H1 (cell line): ENCODE results near the gene PDIA6. TPM values are rescaled to one million over a fixed set of nuclear protein-coding genes. Genes with fewer than 3 reads are reported as not detected.

ENCODE experiments used
- CTCF ChIA-PET: fragments of 300-600 bp; sonication (Branson Sonifier 250); formaldehyde crosslinking; loops from one replicate; lab custom pipeline; 2021; ENCODE audit not compliant: partially characterized antibody; lab: Charles Lee
- POLR2A ChIA-PET: fragments of 300-600 bp; sonication (Branson Sonifier 250); formaldehyde crosslinking; loops from one replicate; lab custom pipeline; 2021; ENCODE audit warnings: inconsistent platforms; ENCODE audit not compliant: partially characterized antibody; lab: Charles Lee
- DNase-seq, 2 experiments: peaks; one replicate each; pipeline versions ENCODE4 v3.0.0 to v3.0.0-alpha.2; 2010 to 2022; ENCODE audit warnings: low spot score in 2 of 2, low read depth in 1 of 2, mixed read lengths in 1 of 2
- FAIRE-seq: peaks from 2 replicates; lab custom pipeline; 2011; peaks lifted over from hg19 to GRCh38; lab: Jason Lieb, UNC
- H2AFZ ChIP-seq: 2 replicates; pipeline ENCODE4 v1.8.1; 2012; ENCODE audit warnings: low read length, inconsistent platforms
- H2AK5ac ChIP-seq: 2 replicates; pipeline ENCODE4 v1.6.1; 2013; ENCODE audit warnings: low read depth, low read length
- H2BK120ac ChIP-seq: replicated peaks from 2 replicates; pipeline ENCODE3; 2013; ENCODE audit warnings: low read depth, low read length, inconsistent platforms
- H2BK12ac ChIP-seq: 2 replicates; pipeline ENCODE4 v1.6.1; 2013; ENCODE audit warnings: low read depth, low read length
- H2BK15ac ChIP-seq: 2 replicates; pipeline ENCODE4 v1.6.1; 2013; ENCODE audit warnings: low read length
- H2BK20ac ChIP-seq: 2 replicates; pipeline ENCODE4 v1.6.1; 2013; ENCODE audit warnings: low read length
- H2BK5ac ChIP-seq: 2 replicates; pipeline ENCODE4 v1.6.1; 2013; ENCODE audit warnings: low read depth, low read length
- H3K14ac ChIP-seq: 2 replicates; pipeline ENCODE4 v1.6.1; 2013; ENCODE audit warnings: inconsistent platforms; ENCODE audit not compliant: insufficient read length
- H3K18ac ChIP-seq: 2 replicates; pipeline ENCODE4 v1.6.1; 2013; ENCODE audit warnings: low read length; ENCODE audit errors: extremely low read depth
- H3K23ac ChIP-seq: 2 replicates; pipeline ENCODE4 v1.6.1; 2013; ENCODE audit warnings: inconsistent platforms; ENCODE audit not compliant: insufficient read length
- H3K23me2 ChIP-seq: 2 replicates; pipeline ENCODE4 v1.6.1; 2013; ENCODE audit warnings: low read depth, low read length
- H3K27ac ChIP-seq: 2 replicates; pipeline ENCODE4 v1.6.1; 2011; ENCODE audit warnings: low read depth, low read length, inconsistent platforms
- H3K27me3 ChIP-seq, 4 experiments: replicated peaks in 1 of 4; 1 replicate in 1 of 4; 2 replicates in 3 of 4; pipeline versions ENCODE4 v1.6.1 to v1.8.1; 2011 to 2013; ENCODE audit warnings: low read length in 3 of 4, mild to moderate bottlenecking in 3 of 4, inconsistent platforms in 2 of 4, mixed read lengths in 2 of 4, moderate library complexity in 1 of 4; ENCODE audit not compliant: control insufficient read depth in 3 of 4, insufficient read depth in 3 of 4; ENCODE audit errors: extremely low read depth in 1 of 4
- H3K36me3 ChIP-seq, 4 experiments: 2 replicates each; pipeline versions ENCODE4 v1.6.1 to v1.8.1; 2011 to 2013; ENCODE audit warnings: mild to moderate bottlenecking in 4 of 4, low read length in 3 of 4, moderate library complexity in 2 of 4, control low read depth in 1 of 4, inconsistent platforms in 1 of 4; ENCODE audit not compliant: insufficient read depth in 4 of 4, control insufficient read depth in 2 of 4
- H3K4ac ChIP-seq: replicated peaks from 2 replicates; pipeline ENCODE3; 2013; ENCODE audit warnings: low read length, low read depth, mixed read lengths, inconsistent platforms; ENCODE audit not compliant: insufficient read length
- H3K4me1 ChIP-seq, 4 experiments: replicated peaks in 1 of 4; 1 replicate in 1 of 4; 2 replicates in 3 of 4; pipeline versions ENCODE4 v1.6.1 to v1.8.1; 2011 to 2013; ENCODE audit warnings: low read length in 3 of 4, inconsistent platforms in 2 of 4, mixed read lengths in 1 of 4; ENCODE audit not compliant: insufficient read depth in 4 of 4, control insufficient read depth in 3 of 4
- H3K4me2 ChIP-seq, 2 experiments: 2 replicates each; pipeline versions ENCODE4 v1.6.1 to v1.8.1; 2011 to 2013; ENCODE audit warnings: low read depth in 2 of 2, low read length in 2 of 2, control low read depth in 1 of 2, inconsistent platforms in 1 of 2, mild to moderate bottlenecking in 1 of 2; ENCODE audit not compliant: insufficient read depth in 1 of 2
- H3K4me3 ChIP-seq, 4 experiments: fragments of 200-600, 300-600 bp in 1 of 4; sonication (generic), shearing (Covaris generic), sonication (Bioruptor Twin) in 1 of 4; 2 replicates each; pipeline versions ENCODE4 v1.5.1 to v1.8.1; 2011 to 2016; ENCODE audit warnings: low read length in 4 of 4, low read depth in 3 of 4, control low read depth in 2 of 4, inconsistent platforms in 2 of 4, mild to moderate bottlenecking in 2 of 4, mixed read lengths in 1 of 4, moderate library complexity in 1 of 4; ENCODE audit not compliant: insufficient read depth in 2 of 4; ENCODE audit errors: extremely low read depth in 1 of 4
- H3K56ac ChIP-seq: replicated peaks from 2 replicates; pipeline ENCODE3; 2013; ENCODE audit warnings: low read depth, mild to moderate bottlenecking, mixed read lengths, low read length, inconsistent platforms; ENCODE audit not compliant: insufficient read length
- H3K79me1 ChIP-seq: 2 replicates; pipeline ENCODE4 v1.6.1; 2013; ENCODE audit warnings: low read depth, low read length, control low read depth
- H3K79me2 ChIP-seq, 2 experiments: 2 replicates each; pipeline versions ENCODE4 v1.6.1 to v1.8.1; 2012 to 2013; ENCODE audit warnings: low read length in 2 of 2, mild to moderate bottlenecking in 2 of 2, inconsistent platforms in 1 of 2; ENCODE audit not compliant: insufficient read depth in 2 of 2, control insufficient read depth in 1 of 2
- H3K9ac ChIP-seq, 4 experiments: replicated peaks in 1 of 4; 1 replicate in 1 of 4; 2 replicates in 3 of 4; pipeline versions ENCODE4 v1.6.1 to v1.8.1; 2011 to 2013; ENCODE audit warnings: low read depth in 3 of 4, low read length in 3 of 4, control low read depth in 2 of 4, mild to moderate bottlenecking in 2 of 4, moderate library complexity in 2 of 4, inconsistent platforms in 1 of 4; ENCODE audit errors: extremely low read depth in 1 of 4
- H3K9me3 ChIP-seq, 2 experiments: 2 replicates each; pipeline versions ENCODE4 v1.6.1 to v1.8.1; 2012 to 2013; ENCODE audit warnings: mild to moderate bottlenecking in 2 of 2, moderate library complexity in 2 of 2, control low read depth in 1 of 2, inconsistent platforms in 1 of 2, low read depth in 1 of 2, low read length in 1 of 2, mixed read lengths in 1 of 2; ENCODE audit not compliant: insufficient read depth in 2 of 2
- H4K20me1 ChIP-seq, 2 experiments: replicated peaks in 1 of 2; 2 replicates each; pipeline versions ENCODE3 to v1.8.1; 2011 to 2013; ENCODE audit warnings: inconsistent platforms in 2 of 2, low read length in 2 of 2, mild to moderate bottlenecking in 1 of 2; ENCODE audit not compliant: insufficient read depth in 2 of 2, control insufficient read depth in 1 of 2
- H4K5ac ChIP-seq: 2 replicates; pipeline ENCODE4 v1.6.1; 2013; ENCODE audit warnings: low read length, low read depth, mixed read lengths, inconsistent platforms; ENCODE audit not compliant: insufficient read length
- H4K8ac ChIP-seq: 2 replicates; pipeline ENCODE4 v1.8.0; 2013; ENCODE audit warnings: mild to moderate bottlenecking, moderate library complexity, low read length, inconsistent platforms; ENCODE audit not compliant: insufficient read depth; ENCODE audit errors: extremely low read depth
- H4K91ac ChIP-seq: replicated peaks from 2 replicates; pipeline ENCODE3; 2013; ENCODE audit warnings: low read length, mixed read lengths, inconsistent platforms; ENCODE audit not compliant: insufficient read length
- ATF2 ChIP-seq: IDR thresholded peaks from 2 replicates; pipeline ENCODE4 v1.6.1; 2012; ENCODE audit warnings: low read length, inconsistent platforms
- CEBPB ChIP-seq: IDR thresholded peaks from 2 replicates; pipeline ENCODE4 v1.6.1; 2012; ENCODE audit warnings: low read depth, low read length
- RAD21 ChIP-seq, 2 experiments: IDR thresholded peaks in 1 of 2; conservative IDR thresholded peaks in 1 of 2; 2 replicates each; pipeline ENCODE4 v1.6.1; 2011; ENCODE audit warnings: low read depth in 2 of 2, low read length in 2 of 2, improper control_type of control experiment in 1 of 2, inconsistent platforms in 1 of 2, mild to moderate bottlenecking in 1 of 2, moderate library complexity in 1 of 2
- TEAD4 ChIP-seq: IDR thresholded peaks from 2 replicates; pipeline ENCODE4 v1.6.1; 2012; ENCODE audit warnings: low read depth, low read length, inconsistent platforms, mixed read lengths
- WGBS, 2 experiments: shearing (Covaris generic) in 1 of 2; methylation state at CpG; one replicate each; pipeline versions ENCODE4 v1.1.6 to v1.1.7; 2013 to 2015; ENCODE audit warnings: low lambda C conversion rate in 2 of 2, mixed read lengths in 2 of 2, inconsistent platforms in 1 of 2, low coverage in 1 of 2, missing lambda C conversion rate in 1 of 2; ENCODE audit not compliant: insufficient replicate concordance in 2 of 2, insufficient coverage in 1 of 2, insufficient read length in 1 of 2; ENCODE audit errors: extremely low coverage in 1 of 2, missing lambda C conversion rate in 1 of 2; 5-methylcytosine and 5-hydroxymethylcytosine counted together
- polyA plus RNA-seq, 7 experiments: library from polyadenylated mRNA; depleted of rRNA in 3 of 7; stranded (reverse) in 5 of 7; unstranded in 2 of 7; fragments of >200 nt in 5 of 7; fragments of 200-250 nt in 2 of 7; gene quantifications; 1 replicate in 5 of 7; 2 replicates in 1 of 7; 4 replicates in 1 of 7; pipeline versions ENCODE4 v1.2.1 to v1.2.3, GENCODE V29; 2011 to 2013; ENCODE audit warnings: missing spikeins in 2 of 7, mixed read lengths in 2 of 7
- total RNA-seq: library from RNA; stranded (reverse); fragmentation: NEBNext Ultra II Directional; extraction: Animal tissue kit (Norgen Biotek cat#: 25700); gene quantifications from 2 replicates; pipeline ENCODE4 v1.2.1, GENCODE V29; 2021

Gene PDIA6
- total and polyA plus RNA-seq, 2 of the 8 experiments (the other 6 are each of a cell fraction or from before 2014, with no cell fraction given) = 181 to 384 TPM

DNA sequence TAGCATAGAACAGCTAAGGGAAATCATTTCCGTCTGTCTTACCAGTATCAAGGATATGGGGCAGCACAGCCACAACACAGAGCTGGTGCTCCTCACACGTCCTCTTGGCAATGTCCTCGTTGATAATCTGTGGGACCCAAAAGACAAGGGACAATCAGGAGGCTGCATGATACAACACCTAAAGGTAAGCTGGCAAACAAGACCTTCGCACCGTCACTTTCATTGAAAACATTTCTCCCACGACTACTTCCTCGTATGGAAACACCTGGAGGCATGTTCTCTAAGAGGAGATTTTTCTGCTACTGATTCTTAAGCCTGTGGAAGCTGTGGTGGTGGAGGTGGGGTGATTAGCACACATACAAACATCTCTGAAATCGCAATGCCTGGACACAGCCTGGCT, 23.7 kb downstream of the PDIA6 start:
- H4K8ac ChIP-seq = no peak overlapping the region
- no peak for DNase-seq
- CTCF ChIA-PET = interaction anchor here (0.6 to 2.1 kb wide), 13 partner anchors 10 to 343 kb away, joined by 3 to 9 read pairs (median 3); no protein-coding TSS in a partner anchor
- H3K4ac ChIP-seq = no peak overlapping the region
- H3K18ac ChIP-seq = no peak overlapping the region
- no peaks in the 10 kb centered on the region for H3K27me3 ChIP-seq
- H4K91ac ChIP-seq = no peak overlapping the region
- no peak overlapping the region for H2BK5ac ChIP-seq
- no peak overlapping the region for H2BK12ac ChIP-seq
- no peak overlapping the region for H4K5ac ChIP-seq
- peaks cover 9% of the 10 kb centered on the region for H3K79me1 ChIP-seq
- H3K9me3 ChIP-seq = no peaks in the 10 kb centered on the region
- peaks cover 0 to 4% of the 10 kb centered on the region in 2 experiments; a peak in 1 of 4 replicates for H3K79me2 ChIP-seq
- H3K4me2 ChIP-seq = no peak overlapping the region
- no peak overlapping the region for H3K9ac ChIP-seq
- no peak overlapping the region for H3K56ac ChIP-seq
- H2AFZ ChIP-seq = no peak overlapping the region
- FAIRE-seq = no peak
- no peak overlapping the region for H3K14ac ChIP-seq
- H2BK15ac ChIP-seq = no peak overlapping the region
- H3K27ac ChIP-seq = no peak overlapping the region
- 96% methylated on average over 8 of the region's 8 CpGs; no CpG with 5 or more reads in 1 of the 2 experiments for WGBS, 2 experiments
- no peak overlapping the region for H2AK5ac ChIP-seq
- H3K23ac ChIP-seq = no peak overlapping the region
- POLR2A ChIA-PET = interaction anchor here (0.6 kb wide), 1 partner anchor 384 kb away, joined by 3 read pairs; no protein-coding TSS in a partner anchor
- no peak overlapping the region for H2BK20ac ChIP-seq
- H3K23me2 ChIP-seq = no peaks in the 10 kb centered on the region
- H3K4me3 ChIP-seq = no peak overlapping the region
- no peak overlapping the region for H2BK120ac ChIP-seq
- H4K20me1 ChIP-seq = peaks cover 7 to 17% of the 10 kb centered on the region in 2 experiments
- peaks cover 50 to 96% (median 82%) of the 10 kb centered on the region in 4 experiments for H3K36me3 ChIP-seq
- TF ChIP-seq RAD21 (IDR thresholded peaks at IDR 0.05 in 1 of 2, conservative IDR thresholded peaks at IDR 0.05 in 1 of 2; ENCODE audit: low read depth in 2 of 2, low read length in 2 of 2) = no peak
- no peak for TF ChIP-seq CEBPB
- TF ChIP-seq ATF2 = no peak
- TF ChIP-seq TEAD4 = no peak
- no peaks in the 10 kb centered on the region for H3K4me1 ChIP-seq
